Keratinocyte (primary cell): ENCODE data around the gene PRLR. TPM values are rescaled to one million over a fixed set of nuclear protein-coding genes. Genes with fewer than 3 reads are reported as not detected.
"Not testable (repeated sequence)": the region's sequence is repeated elsewhere in the genome, so short reads cannot be mapped to it uniquely, and the experiment has no call there.

Source experiments
- DNase-seq: peaks from one replicate; pipeline ENCODE4 v3.0.0-alpha.2; 2011; ENCODE audit warnings: low read depth, missing footprints, low spot score
- FAIRE-seq: peaks from 2 replicates; lab custom pipeline; 2011; peaks lifted over from hg19 to GRCh38; lab: Jason Lieb, UNC
- H2AFZ ChIP-seq: 2 replicates; pipeline ENCODE4 v1.6.0; 2012; ENCODE audit warnings: low read length, control low read depth, inconsistent platforms; ENCODE audit not compliant: control insufficient read depth
- H3K27ac ChIP-seq: 2 replicates; pipeline ENCODE4 v1.5.1; 2011; ENCODE audit warnings: low read length; ENCODE audit not compliant: control insufficient read depth, insufficient read depth
- H3K27me3 ChIP-seq: 3 replicates; pipeline ENCODE4 v1.6.0; 2011; ENCODE audit warnings: low read length; ENCODE audit not compliant: control insufficient read depth, insufficient read depth; ENCODE audit errors: extremely low read depth
- H3K36me3 ChIP-seq, 2 experiments: 2 replicates in 1 of 2; 3 replicates in 1 of 2; pipeline ENCODE4 v1.5.1; 2011; ENCODE audit warnings: low read length in 2 of 2, mild to moderate bottlenecking in 1 of 2; ENCODE audit not compliant: control insufficient read depth in 2 of 2, insufficient read depth in 2 of 2; ENCODE audit errors: extremely low read depth in 1 of 2
- H3K4me1 ChIP-seq: 3 replicates; pipeline ENCODE4 v1.5.1; 2011; ENCODE audit warnings: low read length; ENCODE audit not compliant: control insufficient read depth, insufficient read depth; ENCODE audit errors: extremely low read depth
- H3K4me2 ChIP-seq: 3 replicates; pipeline ENCODE4 v1.6.0; 2011; ENCODE audit warnings: low read depth, low read length; ENCODE audit not compliant: control insufficient read depth, insufficient read depth; ENCODE audit errors: extremely low read depth
- H3K4me3 ChIP-seq, 3 experiments: fragments of 200-600 bp in 1 of 3; sonication (generic) in 1 of 3; 2 replicates in 2 of 3; 3 replicates in 1 of 3; pipeline ENCODE4 v1.5.1; 2011 to 2016; ENCODE audit warnings: low read length in 3 of 3, mild to moderate bottlenecking in 3 of 3, control low read depth in 2 of 3, inconsistent platforms in 1 of 3, low read depth in 1 of 3, mixed read lengths in 1 of 3, mixed run types in 1 of 3, moderate library complexity in 1 of 3; ENCODE audit not compliant: control insufficient read depth in 2 of 3, insufficient read depth in 2 of 3; ENCODE audit errors: extremely low read depth in 1 of 3
- H3K79me2 ChIP-seq: 2 replicates; pipeline ENCODE4 v1.6.0; 2012; ENCODE audit warnings: low read length; ENCODE audit not compliant: control insufficient read depth, insufficient read depth
- H3K9ac ChIP-seq: 3 replicates; pipeline ENCODE4 v1.6.0; 2011; ENCODE audit warnings: low read length; ENCODE audit not compliant: control insufficient read depth, insufficient read depth; ENCODE audit errors: extremely low read depth
- H3K9me1 ChIP-seq: 3 replicates; pipeline ENCODE4 v1.6.0; 2011; ENCODE audit warnings: low read length; ENCODE audit not compliant: control insufficient read depth, insufficient read depth; ENCODE audit errors: extremely low read depth
- H3K9me3 ChIP-seq: 2 replicates; pipeline ENCODE4 v1.5.1; 2012; ENCODE audit warnings: low read depth, low read length; ENCODE audit not compliant: control insufficient read depth
- H4K20me1 ChIP-seq: 3 replicates; pipeline ENCODE4 v1.6.0; 2011; ENCODE audit warnings: low read length; ENCODE audit not compliant: control insufficient read depth, insufficient read depth; ENCODE audit errors: extremely low read depth
- EZH2 ChIP-seq: IDR thresholded peaks from one replicate; pipeline ENCODE4 v1.6.1; 2012; ENCODE audit warnings: inconsistent platforms, mild to moderate bottlenecking, low read length, moderate library complexity
- dilution Hi-C: fragments of 300-500 bp; cut with MboI; formaldehyde crosslinking; loops from one replicate; pipeline ENCODE4 v1.7.0; 2020; ENCODE audit warnings: low sequenced_read_pairs; ENCODE audit not compliant: extremely low pct_ligation_motif_present
- polyA plus RNA-seq, 5 experiments: library from polyadenylated mRNA; depleted of rRNA in 3 of 5; stranded (reverse) in 3 of 5; stranded (forward) in 1 of 5; unstranded in 1 of 5; fragments of >200 nt; gene quantifications; 1 replicate in 1 of 5; 2 replicates in 3 of 5; 3 replicates in 1 of 5; pipeline versions ENCODE4 v1.2.1 to v1.2.3, GENCODE V29; 2011 to 2012; ENCODE audit warnings: missing spikeins in 2 of 5, low read depth in 1 of 5, low replicate concordance in 1 of 5
- TF ChIP-seq, protein P1 (sequence below), 3 experiments: IDR thresholded peaks in 1 of 3; conservative IDR thresholded peaks in 1 of 3; optimal IDR thresholded peaks in 1 of 3; 2 replicates in 2 of 3; 3 replicates in 1 of 3; pipeline versions ENCODE3 to v1.5.1; 2011; ENCODE audit warnings: low read length in 3 of 3, mild to moderate bottlenecking in 3 of 3, moderate library complexity in 2 of 3, control low read depth in 1 of 3, inconsistent platforms in 1 of 3; ENCODE audit not compliant: insufficient read depth in 2 of 3; ENCODE audit errors: extremely low read depth in 1 of 3

The PRLR gene
- polyA plus RNA-seq, 1 donor (not counting 4 experiments of a cell fraction or from before 2014, with no cell fraction given), result 0.04 TPM

DNA sequence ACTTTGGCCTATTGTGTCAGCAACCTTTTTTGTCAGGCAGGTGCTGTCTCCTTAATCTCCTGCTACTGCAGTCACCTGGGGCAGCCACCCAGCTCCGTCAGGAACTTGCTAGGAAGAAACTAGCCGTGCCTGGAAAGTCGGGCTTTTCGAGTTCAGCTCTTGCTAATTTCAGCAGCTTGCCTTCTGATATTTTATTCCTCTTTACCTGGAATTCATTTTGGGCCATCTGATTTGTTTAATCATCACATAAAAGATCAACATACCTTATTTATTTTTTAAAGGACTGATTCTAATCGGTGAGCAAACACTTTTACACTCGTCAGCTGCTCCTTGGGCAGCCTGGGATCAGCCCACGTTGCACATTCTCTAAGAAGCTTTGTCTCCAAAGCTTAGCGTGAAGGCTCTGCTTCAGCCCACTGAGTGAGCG, 42.2 kb downstream of the PRLR start:
- no peak overlapping the region for H3K4me3 ChIP-seq
- no peaks in the 10 kb centered on the region for H3K36me3 ChIP-seq
- H3K9me3 ChIP-seq, result no peaks in the 10 kb centered on the region
- FAIRE-seq, result no peak
- TF ChIP-seq, protein P1, sequence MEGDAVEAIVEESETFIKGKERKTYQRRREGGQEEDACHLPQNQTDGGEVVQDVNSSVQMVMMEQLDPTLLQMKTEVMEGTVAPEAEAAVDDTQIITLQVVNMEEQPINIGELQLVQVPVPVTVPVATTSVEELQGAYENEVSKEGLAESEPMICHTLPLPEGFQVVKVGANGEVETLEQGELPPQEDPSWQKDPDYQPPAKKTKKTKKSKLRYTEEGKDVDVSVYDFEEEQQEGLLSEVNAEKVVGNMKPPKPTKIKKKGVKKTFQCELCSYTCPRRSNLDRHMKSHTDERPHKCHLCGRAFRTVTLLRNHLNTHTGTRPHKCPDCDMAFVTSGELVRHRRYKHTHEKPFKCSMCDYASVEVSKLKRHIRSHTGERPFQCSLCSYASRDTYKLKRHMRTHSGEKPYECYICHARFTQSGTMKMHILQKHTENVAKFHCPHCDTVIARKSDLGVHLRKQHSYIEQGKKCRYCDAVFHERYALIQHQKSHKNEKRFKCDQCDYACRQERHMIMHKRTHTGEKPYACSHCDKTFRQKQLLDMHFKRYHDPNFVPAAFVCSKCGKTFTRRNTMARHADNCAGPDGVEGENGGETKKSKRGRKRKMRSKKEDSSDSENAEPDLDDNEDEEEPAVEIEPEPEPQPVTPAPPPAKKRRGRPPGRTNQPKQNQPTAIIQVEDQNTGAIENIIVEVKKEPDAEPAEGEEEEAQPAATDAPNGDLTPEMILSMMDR (optimal IDR thresholded peaks at IDR 0.05 in 1 of 3, IDR thresholded peaks at IDR 0.05 in 1 of 3, conservative IDR thresholded peaks at IDR 0.05 in 1 of 3; ENCODE audit: extremely low read depth in 1 of 3, insufficient read depth in 2 of 3, low read length in 3 of 3), result no peak
- TF ChIP-seq EZH2, result no peak
- no peak overlapping the region for H2AFZ ChIP-seq
- no peak overlapping the region for H3K27ac ChIP-seq
- no peaks in the 10 kb centered on the region for H3K4me1 ChIP-seq
- H3K27me3 ChIP-seq, result no peaks in the 10 kb centered on the region
- H3K9me1 ChIP-seq, result no peaks in the 10 kb centered on the region
- no peaks in the 10 kb centered on the region for H3K79me2 ChIP-seq
- no peak overlapping the region for H3K4me2 ChIP-seq
- dilution Hi-C loops, result no loop called here
- DNase-seq, result no peak
- H3K9ac ChIP-seq, result no peak overlapping the region
- no peaks in the 10 kb centered on the region for H4K20me1 ChIP-seq

DNA sequence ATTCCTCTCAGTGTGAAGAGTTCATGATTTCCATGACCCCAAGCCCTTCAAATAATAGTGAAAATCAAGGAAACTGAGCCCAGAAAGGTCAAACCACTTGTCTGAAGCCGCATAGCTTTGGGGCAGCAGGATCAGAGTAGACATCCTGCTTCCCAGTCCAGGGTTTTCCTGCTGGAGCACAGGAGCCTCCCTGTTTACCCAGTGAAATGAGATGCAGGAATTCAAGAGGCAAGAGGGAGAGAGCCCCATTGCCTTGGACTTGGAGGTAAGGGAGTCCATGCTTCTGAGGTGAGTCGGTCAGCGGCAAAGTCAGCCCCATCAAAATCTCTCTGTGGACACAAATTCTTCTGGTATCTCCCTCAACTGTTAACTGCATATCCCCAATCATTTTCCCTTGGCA, 42.7 kb downstream of the PRLR start:
- H3K4me1 ChIP-seq, H3K4me3 ChIP-seq, H3K4me2 ChIP-seq, H3K79me2 ChIP-seq, DNase-seq, H2AFZ ChIP-seq, H4K20me1 ChIP-seq, H3K27ac ChIP-seq, H3K9me1 ChIP-seq, H3K9me3 ChIP-seq, H3K9ac ChIP-seq, H3K36me3 ChIP-seq, H3K27me3 ChIP-seq, dilution Hi-C loops, FAIRE-seq: not testable (repeated sequence)

DNA sequence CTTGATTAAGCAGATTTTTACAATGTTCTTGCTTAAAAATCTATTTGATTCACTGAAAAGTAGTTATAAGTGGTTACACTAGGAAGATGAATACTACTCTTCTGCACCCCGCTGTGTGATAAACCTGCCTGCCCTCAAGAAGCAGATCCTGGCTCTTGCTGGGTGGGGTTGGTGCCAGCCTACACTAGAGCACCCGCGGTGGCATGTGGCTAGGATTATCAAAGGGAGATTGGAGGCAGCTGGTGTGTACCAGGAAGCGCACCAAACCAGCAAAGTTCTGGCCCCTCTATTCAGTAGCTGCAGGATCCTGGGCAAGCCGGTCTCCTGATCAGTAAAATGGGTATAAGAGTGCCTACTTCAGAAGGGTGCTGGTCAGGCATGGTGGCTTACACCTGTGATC, 43.5 kb downstream of the PRLR start:
- H3K27me3 ChIP-seq, result no peaks in the 10 kb centered on the region
- no peak overlapping the region for H3K27ac ChIP-seq
- H3K4me1 ChIP-seq, result no peaks in the 10 kb centered on the region
- dilution Hi-C loops, result no loop called here
- no peaks in the 10 kb centered on the region for H3K36me3 ChIP-seq
- no peaks in the 10 kb centered on the region for H3K9me3 ChIP-seq
- no peaks in the 10 kb centered on the region for H3K79me2 ChIP-seq
- H2AFZ ChIP-seq, result no peak overlapping the region
- H3K4me2 ChIP-seq, result no peak overlapping the region
- no peak overlapping the region for H3K9ac ChIP-seq
- DNase-seq (no peak), FAIRE-seq (no peak)
- H3K4me3 ChIP-seq, result no peak overlapping the region
- H4K20me1 ChIP-seq, result no peaks in the 10 kb centered on the region
- H3K9me1 ChIP-seq, result no peaks in the 10 kb centered on the region
- no peak for TF ChIP-seq EZH2
- TF ChIP-seq, protein P1 (optimal IDR thresholded peaks at IDR 0.05 in 1 of 3, IDR thresholded peaks at IDR 0.05 in 1 of 3, conservative IDR thresholded peaks at IDR 0.05 in 1 of 3; ENCODE audit: extremely low read depth in 1 of 3, insufficient read depth in 2 of 3, low read length in 3 of 3), result no peak
